COLO668 (cell line): Measurements from ENCODE around the gene TEK.

Experiments used
- DNase-seq: peaks from one replicate; lab custom pipeline; 2025; ENCODE audit not compliant: unreplicated experiment; lab: John Stamatoyannopoulos, UW

Gene TEK

DNA sequence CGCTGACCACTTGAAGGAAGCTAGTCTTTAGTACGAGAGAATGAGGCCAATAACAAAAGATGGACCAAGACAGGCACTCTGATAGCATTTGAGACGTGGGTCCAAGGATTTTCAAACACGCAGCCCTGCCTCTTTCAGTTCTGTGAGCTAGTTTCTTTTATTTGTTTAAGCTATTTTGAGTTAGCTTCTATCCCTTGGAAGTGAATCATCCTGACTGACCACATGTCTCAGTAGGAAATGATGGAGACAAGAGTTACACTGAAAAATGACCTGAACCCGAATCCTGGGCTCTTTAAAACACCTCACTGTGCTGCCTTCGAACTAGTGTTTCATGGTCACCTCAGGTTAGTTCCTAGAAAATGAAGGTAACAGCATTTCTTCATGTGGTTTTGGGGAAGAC, 9.9 kb downstream of the TEK start:
- no peak for DNase-seq

DNA sequence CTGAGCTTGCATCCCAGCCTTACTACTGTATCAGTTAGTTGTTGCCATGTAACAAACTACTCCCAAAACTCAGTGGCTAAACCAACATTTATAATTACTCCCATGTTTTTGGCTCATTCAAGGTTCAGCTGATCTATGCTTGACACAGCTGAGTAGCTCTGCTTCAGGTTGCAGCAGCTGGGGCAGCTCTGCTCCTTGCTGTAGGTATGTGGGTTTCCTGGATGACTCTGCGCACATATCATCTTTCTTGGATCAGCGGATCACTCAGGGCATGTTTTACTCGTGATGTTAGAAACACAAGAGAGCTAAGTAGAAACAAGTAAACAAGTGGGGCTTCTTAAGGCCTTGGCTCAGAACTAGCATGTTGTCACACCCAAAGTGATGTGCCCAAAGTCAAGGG, 15.1 kb downstream of the TEK start:
- DNase-seq: no peak

DNA sequence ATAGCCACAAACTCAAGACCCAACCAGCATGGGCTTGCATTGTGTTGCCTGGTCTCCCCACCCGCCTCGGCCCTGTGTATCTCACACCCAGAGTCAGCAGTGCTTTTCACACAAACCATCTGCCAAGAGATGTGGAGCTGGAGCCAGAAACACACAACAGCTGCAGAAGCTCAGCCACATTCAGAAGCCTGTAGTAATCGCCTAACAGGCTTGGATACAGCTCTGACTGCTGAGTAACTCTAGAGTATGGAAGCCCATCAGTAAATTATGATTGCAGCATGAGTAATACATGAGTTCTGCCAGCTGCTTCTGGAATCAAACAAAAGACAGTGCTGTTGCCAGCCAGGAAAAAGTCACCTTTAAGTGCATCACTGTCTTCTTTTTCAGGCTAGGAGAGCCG, 16.0 kb downstream of the TEK start:
- peak; percentile 12 for DNase-seq

DNA sequence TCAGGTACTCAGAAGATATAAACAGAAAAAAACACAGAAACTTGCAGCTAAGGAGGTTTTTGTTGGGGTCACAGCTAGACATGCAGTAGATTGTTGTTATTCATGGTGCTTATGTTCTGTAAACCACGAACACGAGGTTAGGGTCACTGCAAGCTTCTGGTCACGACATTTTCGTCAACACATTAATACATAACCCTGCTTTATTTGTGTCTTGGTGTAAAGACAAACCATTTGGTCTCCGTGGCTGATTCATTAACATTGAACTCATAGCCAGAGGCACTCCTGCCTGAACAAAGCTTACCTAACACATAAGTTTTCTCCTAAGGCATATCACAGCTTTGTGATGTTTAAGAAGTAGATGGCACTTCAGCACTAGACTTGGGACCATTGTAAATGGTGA, 16.9 kb downstream of the TEK start:
- no peak for DNase-seq

DNA sequence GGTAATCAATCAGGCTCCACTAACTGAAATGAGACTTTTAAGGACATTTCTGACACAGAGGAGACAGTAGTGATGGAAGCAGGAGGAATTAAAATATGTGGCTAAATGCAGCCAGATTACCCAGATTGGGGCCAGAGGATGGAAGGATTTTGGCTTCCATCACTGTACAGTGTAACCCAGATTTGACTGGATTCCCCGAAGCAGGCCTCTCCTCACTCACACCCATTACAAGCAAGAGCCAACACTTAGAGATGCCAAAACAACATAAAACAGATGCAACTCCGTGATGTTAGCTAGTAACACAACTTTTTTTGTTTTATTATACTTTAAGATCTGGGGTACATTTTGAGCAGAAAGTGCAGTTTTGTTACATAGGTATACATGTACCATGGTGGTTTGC, 17.6 kb downstream of the TEK start:
- DNase-seq: no peak

DNA sequence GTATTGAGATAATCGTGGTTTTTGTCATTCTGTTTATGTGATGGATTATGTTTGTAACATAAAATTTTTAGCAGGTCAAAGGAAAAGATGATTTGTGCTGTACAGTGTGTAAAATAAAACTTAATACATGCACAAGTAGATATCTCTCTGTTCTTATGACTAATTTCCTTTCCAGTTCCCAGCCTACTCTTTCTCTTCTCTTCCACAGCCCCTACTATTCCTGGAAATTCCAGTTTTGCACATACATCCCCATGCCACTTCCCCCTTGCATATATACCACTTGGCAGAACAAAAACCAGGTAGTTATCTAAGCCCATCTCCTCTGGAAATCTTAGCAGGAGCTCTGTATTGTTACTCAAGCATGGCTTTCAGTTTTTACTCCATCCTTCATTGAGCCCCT, 20.2 kb downstream of the TEK start:
- DNase-seq: no peak

DNA sequence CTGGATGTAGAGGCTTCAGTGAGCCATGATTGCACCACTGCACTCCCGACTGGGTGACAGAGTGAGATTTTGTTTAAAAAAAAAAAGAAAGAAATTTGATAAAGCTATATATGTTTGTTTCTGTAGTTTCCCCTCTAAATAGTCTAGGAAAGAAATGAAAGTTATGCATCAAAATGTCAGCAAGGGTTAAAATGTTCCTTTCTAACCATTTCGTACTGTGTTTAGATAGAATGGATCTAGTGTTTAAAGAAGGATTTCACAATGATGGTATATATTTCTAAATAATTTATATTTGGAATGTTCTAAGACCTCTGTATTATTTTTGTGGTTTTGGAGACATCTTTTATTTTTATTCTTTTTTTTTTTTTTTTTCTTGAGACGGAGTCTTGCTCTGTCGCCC, 22.7 kb downstream of the TEK start:
- DNase-seq: no peak

DNA sequence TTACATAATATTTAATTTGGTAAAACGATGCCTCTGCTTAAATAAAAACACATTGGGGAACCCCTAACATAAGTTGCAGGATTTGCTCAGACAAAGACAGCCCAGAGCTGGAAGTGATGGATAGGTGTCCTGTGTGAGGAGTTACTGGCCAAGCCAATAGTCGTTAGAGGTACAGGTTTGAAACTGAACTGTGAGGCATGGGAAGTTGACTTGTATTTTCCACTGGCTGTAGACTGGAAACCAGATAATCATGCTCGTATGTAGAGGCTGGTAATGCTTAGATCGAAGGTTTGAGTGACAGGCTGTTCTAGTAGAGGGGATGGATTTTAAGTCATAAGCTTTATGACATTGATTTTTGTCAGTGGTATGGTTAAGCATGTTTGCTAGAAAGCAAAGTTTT, 24.8 kb downstream of the TEK start:
- no peak for DNase-seq

DNA sequence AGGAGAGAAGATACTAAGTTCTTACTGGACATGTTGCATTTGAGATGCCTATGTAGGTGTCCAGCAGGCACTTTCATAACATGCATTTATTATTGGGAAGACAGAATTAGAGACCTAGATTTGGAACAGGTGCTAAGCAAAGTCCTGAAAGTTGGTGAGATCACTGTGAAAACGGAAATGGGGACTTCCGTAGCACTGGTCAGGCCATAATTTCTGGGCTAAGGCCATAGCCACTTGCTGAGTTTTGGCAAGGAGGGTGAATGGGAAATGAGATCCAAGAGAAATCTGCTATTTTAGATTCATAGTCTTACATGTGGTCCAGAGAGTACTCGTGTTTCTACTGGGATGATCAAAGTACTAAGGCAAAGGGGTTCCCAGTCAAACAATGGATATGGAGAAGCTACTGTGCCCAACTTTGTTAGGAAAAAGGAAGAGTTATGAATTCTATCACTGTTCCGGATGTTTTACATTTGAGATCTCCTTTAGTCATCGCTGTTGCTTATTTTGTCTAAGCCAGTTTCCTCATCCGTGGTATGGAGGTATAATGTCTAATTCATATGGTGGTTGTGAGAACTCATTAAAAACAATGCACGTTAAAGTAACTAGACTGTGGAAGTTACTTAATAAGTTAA, 33.4 kb downstream of the TEK start:
- DNase-seq: no peak

DNA sequence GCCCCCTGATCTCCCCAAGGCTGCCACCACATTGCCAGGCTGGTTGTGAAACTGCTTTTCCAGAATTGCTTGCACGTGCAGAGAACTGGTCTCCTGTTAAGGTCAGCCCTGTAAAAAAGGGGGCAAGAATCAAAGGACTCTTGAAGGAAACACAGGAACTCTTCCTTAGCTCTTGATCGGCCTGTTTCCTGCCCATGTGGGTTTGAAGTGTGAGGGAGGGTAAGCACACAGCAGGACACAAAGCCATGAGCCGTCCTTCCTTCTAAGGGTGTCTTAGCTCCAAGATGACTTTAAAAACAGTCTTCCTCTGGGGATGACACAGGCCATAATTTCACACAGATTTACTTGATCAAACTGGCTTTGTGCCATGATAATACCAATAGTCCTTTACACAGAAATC, 36.1 kb downstream of the TEK start:
- no peak for DNase-seq

DNA sequence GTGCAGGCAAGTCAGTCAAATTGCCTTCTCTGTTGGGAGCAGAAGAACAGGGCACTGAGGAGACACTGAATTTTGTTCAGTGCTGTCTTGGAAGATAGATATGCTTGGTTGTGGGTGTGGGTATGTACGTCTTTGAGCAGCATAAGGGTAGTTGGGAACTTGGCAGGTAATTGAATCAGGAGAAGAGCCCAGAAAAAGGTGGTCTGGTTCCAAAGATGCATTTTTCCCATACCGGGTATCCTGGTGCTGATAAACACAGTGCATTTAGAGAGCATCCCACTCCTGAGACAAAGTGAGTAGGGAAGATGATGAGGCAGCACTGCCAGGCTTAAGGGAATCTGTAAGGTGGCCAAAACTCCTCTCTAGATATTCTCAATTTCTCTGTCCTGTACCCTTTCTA, 40.6 kb downstream of the TEK start:
- no peak for DNase-seq

DNA sequence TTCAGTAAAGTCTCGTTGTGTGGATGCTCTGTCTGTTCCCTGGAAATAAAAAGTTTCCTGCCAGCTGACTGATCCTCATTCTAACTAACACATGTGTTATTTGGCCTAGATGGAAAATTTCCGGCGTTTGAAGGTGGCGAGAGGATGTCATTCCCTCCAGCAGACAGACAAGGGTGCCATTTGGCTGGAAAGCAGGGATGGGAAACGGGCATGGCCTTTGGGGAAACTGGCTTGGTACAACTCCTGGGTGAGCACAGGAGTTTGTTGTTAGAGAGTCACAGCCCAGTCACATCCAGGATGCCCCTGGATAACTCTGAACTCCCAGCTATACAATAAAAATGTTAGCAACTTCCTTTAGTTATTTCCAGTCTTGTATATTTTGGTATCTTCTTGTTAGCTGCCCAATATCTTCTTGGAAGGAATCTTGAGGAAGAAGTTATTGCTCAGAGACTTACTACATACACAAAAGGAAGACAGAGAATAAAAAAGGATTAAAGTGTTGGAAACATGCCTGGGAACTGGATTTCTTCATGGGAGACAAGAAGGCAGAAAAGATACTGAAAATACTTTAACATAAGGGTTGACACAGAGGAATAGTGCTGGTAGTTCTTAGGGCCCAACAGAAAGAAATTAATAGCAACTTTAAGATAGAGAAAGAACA, 41.9 kb downstream of the TEK start:
- no peak for DNase-seq

DNA sequence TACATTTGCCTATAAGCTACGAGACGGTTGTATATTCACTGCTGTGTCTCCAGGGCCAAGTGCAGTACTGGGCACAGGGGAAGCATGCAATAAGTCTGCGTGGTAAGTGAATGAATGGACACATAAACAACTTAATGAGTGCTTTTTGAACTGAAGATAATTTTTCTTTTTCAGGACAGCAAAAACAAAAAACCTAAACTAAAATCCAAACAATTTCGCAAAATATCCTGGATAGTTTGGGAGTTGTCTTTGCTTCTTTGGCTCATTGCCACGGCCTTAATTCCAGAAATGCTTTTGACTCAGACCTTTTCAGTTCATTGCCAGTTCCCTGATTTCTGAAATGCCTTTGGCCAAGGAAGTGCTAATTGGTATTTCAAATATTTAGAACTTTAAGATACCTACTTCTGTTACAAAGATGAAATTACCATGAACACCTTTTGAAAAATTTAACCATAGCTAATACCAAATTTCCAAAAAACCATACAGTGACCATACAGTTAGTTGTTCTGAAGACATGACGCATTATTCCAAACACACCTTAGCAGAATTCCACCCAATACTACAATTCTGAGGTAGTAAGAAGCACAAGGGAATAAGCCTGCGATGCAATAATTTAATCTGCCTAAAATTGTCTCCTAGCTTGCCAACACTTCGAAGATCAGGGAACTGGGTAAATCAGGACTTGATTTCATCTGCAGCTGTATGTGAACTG, 42.8 kb downstream of the TEK start:
- no peak for DNase-seq

DNA sequence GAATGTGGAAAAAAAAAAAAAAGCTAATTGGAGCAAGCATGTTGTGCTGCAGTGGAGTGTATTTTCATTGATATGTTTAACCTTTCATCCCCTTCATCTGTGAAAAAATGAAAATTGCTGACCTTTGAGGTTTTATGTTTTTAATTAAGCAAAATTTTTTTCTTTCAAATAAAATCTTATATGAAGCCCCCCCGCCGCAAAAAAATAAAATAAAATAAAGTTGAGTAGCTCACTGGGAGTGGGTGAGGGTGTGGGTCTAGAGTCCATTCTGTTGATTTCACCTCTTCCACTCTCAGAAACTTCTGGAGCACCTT, 43.3 kb downstream of the TEK start:
- DNase-seq: no peak

DNA sequence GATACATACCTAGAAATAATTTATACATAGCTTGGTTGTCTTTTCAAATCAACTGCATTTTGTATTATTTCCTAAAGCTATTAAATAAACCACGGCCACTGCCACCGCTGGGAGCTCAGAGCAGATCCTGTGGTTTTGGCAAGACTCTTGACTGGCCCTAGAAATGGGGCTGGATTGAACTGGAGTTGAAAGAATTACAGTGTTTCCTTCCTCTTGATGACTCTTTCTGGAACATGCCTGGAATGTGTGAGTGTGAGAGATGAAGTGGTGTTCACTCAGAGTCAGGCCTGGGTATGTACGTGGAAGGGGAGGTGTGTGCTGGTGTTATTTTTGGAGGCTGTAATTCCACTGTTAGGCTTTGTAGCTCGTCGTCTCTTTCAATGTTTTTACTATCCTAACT, 45.9 kb downstream of the TEK start:
- DNase-seq: no peak

DNA sequence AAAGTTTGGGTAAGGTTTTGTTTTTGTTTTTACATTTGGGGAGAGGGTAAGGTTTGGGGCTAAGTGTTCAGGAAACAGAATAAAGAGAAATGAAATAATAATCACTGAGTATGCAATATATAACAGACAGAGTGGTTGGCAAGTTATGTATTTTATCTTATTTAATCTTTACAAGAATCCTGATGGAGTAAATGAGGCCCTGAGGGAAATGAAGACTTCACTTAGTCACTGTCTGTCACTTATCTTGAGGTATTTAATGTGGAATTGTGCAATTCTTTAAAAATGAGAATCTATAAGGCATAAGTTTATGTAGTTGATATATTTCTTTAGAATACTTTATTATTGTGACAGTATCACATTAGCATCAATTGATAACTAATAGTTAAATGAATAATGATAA, 48.1 kb downstream of the TEK start:
- DNase-seq: no peak

DNA sequence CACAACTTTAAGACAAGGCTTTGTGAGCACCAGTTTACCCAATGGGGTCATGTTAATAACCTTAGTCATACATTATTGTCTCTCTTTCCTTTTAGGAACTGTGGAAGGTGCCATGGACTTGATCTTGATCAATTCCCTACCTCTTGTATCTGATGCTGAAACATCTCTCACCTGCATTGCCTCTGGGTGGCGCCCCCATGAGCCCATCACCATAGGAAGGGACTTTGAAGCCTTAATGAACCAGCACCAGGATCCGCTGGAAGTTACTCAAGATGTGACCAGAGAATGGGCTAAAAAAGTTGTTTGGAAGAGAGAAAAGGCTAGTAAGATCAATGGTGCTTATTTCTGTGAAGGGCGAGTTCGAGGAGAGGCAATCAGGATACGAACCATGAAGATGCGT, 48.7 kb downstream of the TEK start:
- no peak for DNase-seq

DNA sequence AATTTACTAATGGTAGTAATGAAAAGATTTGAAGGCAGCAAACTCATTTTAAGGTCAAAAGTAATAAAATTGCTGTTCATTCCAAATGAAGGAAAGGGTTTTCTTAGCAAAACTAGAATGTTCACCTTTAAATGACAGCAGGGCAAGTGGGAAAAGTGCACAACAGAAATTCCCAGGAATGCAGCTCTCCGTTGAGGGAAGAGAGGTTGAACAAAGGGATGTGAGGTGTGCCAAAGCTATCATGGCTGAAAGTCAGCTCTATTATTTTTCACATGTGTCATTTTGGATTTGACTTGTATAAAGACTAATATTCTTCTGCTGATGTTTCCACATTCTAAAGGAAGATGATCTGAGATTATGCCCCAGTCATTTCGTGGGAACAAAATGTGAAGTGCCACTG, 51.6 kb downstream of the TEK start:
- DNase-seq: no peak

DNA sequence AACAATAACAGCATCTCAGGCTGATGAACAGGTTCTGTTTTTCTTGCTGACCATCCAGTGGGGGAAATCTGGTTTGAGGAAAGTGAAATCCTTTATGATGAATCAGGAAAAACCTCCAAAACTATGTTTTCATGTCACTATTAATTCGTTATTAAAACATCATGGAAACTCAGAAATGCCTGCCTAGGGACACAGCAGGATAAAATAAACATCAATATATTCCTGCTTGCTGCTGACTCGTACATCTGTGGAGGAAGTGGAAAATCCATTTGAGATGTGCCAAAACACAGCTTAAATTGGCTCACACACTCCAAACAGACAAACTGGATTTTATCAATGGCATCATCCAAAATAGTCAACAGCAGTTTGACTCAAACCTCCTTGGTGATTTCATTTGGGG, 53.0 kb downstream of the TEK start:
- DNase-seq: no peak

DNA sequence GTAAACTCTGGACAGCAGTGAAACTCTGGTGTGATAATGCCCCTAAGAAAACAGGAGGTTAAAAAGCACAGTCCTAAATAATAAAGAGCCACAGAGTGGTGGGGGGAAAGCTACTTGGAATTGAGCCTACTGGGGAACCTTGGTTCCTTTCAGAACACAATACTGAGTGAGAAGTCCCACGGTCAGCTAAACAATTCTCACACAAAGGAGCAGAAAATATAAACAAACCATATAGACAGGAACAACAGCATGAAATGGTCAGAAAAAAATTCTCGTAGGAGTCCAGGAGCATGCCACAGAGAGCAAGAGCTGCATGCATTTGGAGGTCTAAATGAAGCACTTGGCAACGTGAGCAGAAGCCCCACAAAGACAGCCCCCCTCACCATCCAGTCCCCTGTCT, 56.0 kb downstream of the TEK start:
- DNase-seq: no peak

DNA sequence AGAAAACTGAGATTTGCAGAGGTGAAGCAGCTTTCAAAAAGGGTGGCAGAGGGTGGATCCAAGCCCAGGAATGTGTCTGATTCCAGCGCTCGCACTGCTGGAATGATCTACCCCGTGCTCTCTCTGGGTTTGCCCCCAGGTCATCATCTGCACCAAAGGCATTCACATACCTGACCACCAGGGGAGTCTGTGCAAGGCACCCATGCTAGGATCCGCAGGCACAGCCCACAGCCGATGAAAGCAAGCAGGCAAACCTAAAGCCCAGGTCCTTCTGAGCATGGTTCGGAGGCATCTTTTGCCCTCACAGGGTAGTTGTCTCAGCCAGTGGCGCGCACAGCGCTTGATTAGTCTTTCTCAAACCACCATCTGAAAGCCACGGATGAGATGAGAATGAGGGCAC, 56.6 kb downstream of the TEK start:
- DNase-seq: no peak

DNA sequence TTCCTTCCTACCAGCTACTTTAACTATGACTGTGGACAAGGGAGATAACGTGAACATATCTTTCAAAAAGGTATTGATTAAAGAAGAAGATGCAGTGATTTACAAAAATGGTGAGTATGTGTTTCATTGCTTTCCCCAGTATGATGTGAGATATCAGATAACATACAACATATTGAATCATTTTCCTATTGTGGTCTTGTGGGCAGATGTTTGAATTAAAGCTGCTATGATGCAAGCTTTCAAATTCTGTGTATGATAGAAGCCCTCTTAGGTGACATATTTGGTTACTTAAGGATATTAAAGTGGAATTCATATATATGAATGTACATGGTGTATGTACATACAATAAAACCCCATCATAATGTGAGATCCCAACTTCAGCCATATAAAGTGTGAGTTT, 59.5 kb downstream of the TEK start:
- no peak for DNase-seq

DNA sequence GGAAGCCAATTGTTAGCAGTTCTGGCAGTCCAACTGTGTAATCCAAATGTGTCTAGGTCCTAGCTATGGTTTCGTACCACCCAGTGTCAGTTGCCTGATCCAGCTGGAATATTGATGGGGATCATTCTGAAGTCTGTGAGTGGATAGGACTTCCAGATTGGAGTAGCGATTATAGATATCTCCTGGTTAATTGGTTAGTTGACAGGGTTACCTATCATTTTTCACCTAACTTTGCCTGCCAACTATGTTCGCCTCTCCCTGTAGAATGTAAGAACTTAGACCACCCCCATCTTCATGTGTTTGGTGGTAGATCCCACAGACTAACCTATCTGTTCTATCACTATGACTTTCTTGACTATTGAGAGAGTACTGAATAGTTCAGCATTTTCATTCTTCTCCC, 59.9 kb downstream of the TEK start:
- no peak for DNase-seq
